Ecto neural progenitor cell (in vitro differentiated cells): ENCODE data around the gene CCDC70.
A peak's percentile ranks its signal among the peaks of the same experiment; 100 is the strongest.
"Not testable (repeated sequence)": the region's sequence is repeated elsewhere in the genome, so short reads cannot be mapped to it uniquely, and the experiment has no call there.

Experiments
- DNase-seq: peaks from one replicate; pipeline ENCODE4 v3.0.0-alpha.2; 2018; ENCODE audit warnings: low spot score

CCDC70 gene

DNA sequence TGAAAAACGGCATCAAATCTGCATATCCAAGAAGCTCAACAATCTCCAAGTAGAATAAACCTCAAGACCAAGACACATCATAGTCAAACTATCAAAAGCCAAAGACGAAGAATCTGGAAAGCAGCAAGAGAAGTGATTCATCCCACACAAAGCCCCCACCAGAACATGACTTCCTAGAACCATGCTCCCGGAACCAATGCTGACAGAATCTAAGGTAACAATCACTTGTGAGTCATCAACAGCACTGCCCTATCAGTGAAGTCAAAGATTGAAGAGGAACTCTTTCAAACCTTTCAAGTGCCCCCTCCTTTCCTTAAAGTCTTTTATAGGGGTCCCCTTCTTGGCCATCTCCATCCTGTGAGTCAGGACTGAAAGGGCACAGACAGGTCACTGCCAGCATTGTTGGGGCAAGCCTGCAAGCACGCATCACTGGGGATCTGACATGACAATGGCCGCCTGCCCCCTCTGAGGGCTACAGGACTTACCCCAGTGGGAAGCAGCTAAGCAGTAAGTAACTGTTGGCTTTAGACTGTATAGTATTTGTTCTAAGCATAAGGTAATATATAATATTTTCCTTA, at the start of gene CCDC70:
Gene CCDC70, plus strand, starts transcription at position 247 of the 578 bp plus-strand sequence. CDS start 3,443 bp downstream, outside the sequence.
- DNase-seq = no peak

DNA sequence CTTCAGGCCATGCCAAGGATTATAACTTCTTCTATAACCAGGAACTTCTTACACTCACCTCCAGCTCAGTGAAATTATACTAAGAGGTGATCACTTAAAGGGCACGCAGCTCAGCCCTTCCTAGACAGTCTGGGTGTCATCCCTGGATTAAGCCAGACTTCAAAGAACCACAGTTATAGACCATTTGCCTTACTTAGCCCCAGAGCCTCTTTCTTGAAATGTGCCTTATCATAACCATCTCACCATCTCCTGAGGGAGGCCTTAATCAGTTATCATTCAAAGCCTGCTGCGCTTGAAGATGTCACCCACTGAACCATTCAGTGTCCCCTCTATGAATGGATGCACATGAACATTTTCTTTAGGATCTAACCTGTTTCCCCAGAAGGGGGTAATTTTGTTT, 47.7 kb upstream of the CCDC70 start:
- no peak for DNase-seq

GRCh38 chr13:51814825-51815650, 46.7 kb upstream of the CCDC70 start:
- peak; percentile 77 for DNase-seq

DNA sequence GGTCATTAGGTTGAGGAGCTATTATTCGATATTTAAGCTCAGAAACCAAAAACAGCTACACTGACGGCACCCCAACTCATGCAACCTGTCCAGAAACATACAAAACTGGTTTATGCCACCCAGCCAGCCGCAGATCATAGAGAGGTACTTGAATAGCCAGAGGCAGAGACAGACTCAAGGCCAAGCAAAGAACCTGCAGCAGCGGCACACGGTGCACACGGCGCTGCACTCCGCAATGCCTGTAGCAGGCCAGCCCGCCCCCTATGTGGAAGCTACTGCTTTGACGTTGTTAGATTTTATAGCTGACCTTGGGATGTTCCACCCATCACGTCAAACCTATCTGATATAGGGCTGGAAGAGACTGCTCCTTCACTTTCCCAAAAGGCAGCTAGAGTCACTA, 45.9 kb upstream of the CCDC70 start:
- DNase-seq = no peak

DNA sequence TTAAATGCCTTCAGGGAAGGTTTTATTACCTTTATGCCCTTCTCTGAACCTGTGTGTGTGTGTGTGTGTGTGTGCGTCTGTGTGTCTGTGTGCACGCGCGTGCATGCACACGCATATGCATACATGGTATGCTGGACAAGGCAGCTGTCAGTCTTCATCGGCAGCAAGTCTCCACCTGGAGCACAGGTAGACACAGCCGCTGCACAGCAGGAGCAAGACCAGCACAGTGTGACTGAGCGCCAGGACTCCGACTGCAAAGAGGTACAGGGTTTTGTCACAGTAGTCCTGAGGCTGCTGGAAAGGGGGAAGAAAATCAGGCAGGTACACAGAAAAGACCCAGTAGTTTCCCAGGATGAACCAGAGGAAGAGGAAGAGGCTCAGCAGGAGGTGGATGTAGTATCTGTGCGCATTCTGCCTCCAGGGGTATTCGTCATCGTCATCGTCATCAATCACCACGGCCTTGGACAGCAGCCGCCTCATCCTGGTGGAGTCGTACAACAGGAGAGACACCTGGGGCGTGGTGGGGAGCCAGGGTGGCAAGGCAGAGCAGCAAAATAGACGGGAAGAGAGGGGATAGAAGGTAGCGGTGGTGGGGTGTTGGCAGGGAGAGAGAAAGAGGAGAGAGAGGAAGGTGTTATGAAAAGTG, 45.0 kb upstream of the CCDC70 start:
- DNase-seq = no peak

GRCh38 chr13:51817717-51818116, 44.1 kb upstream of the CCDC70 start:
- no peak for DNase-seq

DNA sequence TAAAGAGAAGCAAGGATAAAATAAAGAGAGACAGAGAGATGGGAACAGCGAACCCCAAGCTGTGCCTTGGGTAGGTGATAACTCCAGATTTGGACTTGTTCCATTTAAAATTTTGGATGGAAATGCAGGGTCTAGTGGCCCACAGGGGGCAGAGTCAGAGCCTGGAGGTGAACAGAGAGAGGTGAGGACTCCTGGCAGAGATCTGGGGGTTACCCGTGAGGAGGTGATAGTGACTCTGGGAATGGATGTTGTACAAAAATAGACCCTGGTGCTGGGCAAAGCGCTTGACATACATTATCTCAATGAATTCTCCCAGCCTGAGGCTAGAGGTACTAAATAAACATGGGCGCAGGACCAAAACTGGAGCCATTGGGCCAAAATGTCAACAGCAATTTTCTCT, 43.5 kb upstream of the CCDC70 start:
- DNase-seq = no peak

DNA sequence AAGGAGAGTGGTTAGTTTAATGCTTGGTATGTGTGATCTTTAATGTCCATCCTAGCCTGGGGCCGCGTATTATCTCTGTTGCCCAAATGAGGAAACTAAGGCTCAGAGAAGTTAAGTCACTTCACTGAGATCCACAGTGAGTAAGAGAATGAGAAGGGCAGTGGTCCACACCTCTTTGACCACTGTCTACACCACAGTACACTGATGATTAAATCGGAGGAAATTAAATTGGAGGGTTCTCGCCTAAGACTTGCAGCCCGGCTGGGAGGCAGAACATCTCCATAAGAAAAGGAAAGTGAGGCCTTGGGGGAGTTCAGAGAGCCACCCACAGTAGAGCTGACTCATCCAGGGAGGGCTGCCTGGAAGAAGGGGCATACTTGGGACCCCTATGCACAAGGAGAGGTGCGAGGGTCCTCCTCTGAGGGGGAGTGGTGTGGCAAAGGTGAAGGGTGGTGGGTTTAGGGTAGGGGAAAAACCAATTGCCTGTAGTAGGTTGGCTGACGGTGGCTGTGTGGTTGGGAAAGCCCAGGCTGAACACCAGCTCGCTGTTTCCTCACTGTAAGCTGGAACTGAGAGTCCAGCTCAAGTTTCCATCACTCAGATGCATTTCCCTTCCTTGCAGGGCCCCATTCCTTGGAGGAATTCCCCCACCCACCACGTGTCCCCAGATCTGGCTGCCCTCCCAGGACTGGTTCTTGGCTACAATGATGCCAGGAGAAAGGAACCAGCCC, 42.8 kb upstream of the CCDC70 start:
- DNase-seq = no peak

DNA sequence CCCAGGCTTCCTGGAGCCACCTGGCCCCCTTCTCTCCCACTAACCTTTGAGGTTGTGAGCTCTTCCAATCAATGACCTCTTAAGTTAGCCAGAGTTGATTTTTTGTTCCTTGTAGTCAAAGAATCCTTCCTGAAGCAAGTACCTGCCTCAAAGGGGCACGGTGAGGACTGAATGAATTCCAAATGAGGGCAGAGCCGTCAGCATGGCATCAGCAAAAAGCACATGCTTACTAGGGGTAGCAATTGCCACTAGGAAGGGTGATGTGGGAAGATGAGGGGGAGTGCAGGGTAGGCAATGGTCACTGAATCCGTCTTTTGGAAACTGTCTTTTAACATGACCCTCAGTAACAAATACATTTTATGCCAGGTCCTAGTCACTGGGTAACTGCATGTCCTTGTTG, 42.2 kb upstream of the CCDC70 start:
- DNase-seq = no peak

GRCh38 chr13:51820016-51820597, 41.7 kb upstream of the CCDC70 start:
- DNase-seq = no peak

DNA sequence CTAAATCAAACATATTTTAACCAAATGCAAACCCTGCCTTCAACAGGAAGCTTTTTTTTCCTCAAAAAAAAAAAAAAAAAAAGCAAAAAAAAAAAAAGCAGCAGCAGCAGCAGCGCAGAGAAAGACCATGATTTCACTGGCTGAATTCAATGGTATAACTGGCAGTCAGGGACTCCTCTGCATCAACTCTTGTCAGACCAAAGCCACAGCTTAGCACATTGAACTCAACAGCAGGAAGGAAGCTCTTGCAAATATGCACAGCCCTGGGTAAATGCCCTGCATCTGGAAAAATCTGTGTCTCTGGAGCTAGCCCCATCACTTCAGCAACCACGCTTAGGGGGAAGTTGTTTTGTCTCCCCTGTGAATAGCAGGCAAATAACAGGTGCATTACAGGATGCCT, 40.2 kb upstream of the CCDC70 start:
- no peak for DNase-seq

DNA sequence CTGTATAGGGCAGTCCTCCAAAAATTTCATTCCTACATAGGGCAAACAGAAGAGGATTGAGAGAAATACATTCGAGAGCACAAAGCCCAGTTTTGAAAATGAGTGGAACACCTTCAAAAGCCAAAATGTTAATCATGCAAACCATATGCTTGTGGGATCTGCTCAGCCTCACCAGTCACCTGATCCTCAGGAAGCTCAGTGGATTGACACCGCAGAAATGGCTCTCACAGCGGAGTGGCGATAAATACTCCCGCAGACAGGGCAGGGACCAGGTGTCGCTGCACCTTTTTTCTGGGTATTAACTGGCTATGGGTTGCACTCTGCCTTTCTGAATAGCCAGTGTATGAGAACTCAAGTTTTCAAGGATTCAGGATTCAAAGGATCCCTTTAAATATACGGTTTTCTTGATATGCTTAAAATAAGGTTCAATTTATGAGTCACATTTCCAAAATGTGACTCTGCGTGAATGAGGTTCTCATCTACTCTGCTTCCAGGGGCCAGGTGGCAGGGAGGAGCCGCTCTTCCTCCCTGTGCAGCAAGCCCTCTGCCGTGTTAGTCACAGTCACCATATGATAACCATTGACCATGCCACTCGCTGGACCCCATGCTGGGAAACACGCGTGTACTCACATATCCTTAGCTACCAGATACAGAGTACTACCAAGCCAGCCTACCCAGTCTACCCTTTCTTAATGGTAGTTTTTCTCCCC, 39.5 kb upstream of the CCDC70 start:
- no peak for DNase-seq

DNA sequence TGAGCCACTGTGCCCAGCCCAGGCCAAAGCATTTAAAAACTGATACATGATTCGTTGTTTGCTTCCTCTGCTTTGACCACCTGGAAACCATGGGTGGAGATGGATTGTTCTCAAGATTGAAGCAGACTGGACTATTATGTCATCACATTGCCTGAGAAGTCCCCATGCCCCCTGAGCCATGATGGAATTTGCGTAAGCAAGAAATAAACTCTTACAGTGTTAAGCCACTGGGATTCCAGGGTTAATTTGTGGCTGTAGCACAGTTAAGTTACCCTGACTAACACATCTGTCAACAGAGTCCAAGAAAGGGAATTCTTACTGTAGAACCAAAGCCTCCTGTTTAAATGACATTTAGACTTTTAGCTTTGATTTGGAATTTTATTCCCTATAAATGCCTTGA, 38.4 kb upstream of the CCDC70 start:
- no peak for DNase-seq

- no peak for DNase-seq
Measured at GRCh38 chr13:51823863-51824262, 37.9 kb upstream of the CCDC70 start.

DNA sequence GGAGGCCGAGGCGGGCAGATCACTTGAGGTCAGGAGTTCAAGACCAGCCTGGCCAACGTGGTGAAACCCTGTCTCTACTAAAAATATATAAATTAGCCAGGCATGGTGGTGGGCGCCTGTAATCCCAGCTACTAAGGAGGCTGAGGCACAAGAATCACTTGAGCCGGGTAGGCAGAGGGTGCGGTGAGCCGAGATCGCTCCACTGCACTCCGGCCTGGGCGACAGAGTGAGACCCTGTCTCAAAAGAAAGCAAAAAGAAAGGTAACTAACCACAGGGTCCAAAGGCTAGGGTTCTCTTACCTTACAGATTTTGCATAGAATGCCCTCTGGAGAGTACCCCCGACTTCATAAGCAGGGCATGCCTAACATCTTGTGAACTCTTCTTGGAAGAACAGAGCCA, 37.1 kb upstream of the CCDC70 start:
- DNase-seq = not testable (repeated sequence)

GRCh38 chr13:51825165-51825592, 36.6 kb upstream of the CCDC70 start:
- no peak for DNase-seq

- DNase-seq = no peak
Measured at GRCh38 chr13:51825681-51826254, 36.0 kb upstream of the CCDC70 start.

GRCh38 chr13:51826606-51827005, 35.2 kb upstream of the CCDC70 start:
- DNase-seq = no peak

DNA sequence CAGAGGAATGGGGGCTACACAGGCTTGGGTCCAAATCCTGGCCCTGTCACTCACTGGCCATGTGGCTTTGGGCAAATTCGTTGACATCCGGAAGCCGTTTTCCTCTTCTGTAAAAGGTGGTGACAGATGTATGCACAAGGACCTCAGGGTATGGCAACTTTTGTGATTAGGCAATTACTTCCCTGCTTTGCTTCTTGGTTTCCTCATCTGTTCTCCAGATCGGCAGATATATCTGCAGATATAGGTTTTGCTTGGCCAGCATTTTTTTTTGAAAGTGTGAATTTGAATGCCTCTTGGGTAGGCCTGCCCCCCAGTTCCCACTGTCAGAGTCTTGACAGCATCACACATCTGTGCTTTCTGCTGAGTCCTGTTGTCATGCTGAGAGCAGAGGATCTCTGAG, 34.5 kb upstream of the CCDC70 start:
- no peak for DNase-seq

- no peak for DNase-seq
Measured at GRCh38 chr13:51828730-51829567, 32.8 kb upstream of the CCDC70 start.
